Astrocyte of the hippocampus (primary cell): ENCODE data around the gene NUDT14.
A peak's percentile ranks its signal among the peaks of the same experiment; 100 is the strongest.

Experiments
- DNase-seq: peaks from one replicate; pipeline ENCODE4 v3.0.0; 2011; ENCODE audit warnings: low read depth, low spot score

NUDT14 gene

GRCh38 chr14:105180592-105181548 is at the start of gene NUDT14:
NUDT14 (minus strand) TSS chr14:105181312; CDS start chr14:105181209, 103 bp downstream.
- peak; percentile 85 for DNase-seq

DNA sequence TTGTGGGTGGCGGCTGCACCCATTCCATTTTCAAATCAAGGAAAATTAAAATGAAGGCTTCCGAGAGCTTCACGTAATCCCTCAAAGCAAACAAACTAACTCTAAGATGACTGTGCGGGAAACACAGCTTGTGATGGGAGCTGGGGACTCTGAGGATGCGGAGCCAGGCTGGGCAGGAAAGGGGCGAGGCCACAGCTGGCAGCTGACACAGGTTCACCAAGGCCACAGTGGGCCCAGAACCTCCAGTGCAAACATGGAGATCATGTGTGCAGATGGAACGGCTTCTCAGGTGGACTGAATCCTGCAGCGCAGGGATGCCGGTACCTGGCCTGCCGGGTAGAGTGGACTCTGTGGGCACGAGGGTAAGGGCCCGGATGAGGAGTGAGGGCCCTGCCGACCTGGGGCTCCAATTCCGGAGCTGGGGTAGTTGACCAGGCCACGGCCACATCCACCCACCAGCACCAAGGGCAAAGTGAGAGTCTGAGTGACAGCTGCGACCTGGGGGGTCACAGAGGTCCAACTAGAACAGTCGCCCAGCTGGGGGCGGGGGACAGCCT is 48.1 kb upstream of the NUDT14 start:
- no peak for DNase-seq

GRCh38 chr14:105228562-105228961 is 47.5 kb upstream of the NUDT14 start:
- DNase-seq = no peak

GRCh38 chr14:105227346-105227745 is 46.2 kb upstream of the NUDT14 start:
- DNase-seq = no peak

GRCh38 chr14:105226198-105226597 is 45.1 kb upstream of the NUDT14 start:
- DNase-seq = no peak

GRCh38 chr14:105224845-105225570 is 43.9 kb upstream of the NUDT14 start:
- DNase-seq = no peak

DNA sequence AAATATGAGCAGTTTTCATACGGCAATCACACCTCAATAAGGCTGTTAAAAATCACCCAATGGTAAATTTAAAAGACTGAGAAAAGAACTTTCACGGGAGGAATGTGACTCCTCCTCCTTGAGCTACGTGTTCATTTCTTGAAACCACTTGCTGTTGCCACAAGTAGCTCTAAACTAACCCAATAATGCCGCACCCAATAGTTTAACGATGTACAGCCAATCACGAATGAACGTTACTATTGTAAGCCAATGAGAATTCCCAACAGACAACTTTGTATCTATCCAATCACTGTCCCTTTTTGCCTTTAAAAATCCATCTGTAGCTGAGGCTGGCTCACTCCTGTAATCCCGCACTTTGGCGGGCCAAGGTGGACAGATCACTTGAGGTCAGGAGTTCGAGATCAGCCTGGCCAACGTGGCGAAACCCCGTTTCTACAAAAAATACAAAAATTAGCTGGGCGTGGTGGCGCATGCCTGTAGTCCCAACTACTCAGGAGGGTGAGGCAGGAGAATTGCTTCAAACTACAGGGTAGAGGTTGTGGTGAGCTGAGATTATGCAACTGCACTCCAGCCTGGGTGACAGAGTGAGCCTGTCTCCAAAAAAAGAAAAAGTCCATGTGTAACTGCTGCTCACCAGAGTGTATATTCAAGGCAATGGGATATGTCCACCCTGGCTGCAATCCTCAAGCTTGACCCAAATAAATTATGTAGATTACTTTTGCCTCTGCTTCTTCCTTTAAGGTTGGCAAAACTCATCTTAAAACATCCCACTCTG is 42.8 kb upstream of the NUDT14 start:
- no peak for DNase-seq

DNA sequence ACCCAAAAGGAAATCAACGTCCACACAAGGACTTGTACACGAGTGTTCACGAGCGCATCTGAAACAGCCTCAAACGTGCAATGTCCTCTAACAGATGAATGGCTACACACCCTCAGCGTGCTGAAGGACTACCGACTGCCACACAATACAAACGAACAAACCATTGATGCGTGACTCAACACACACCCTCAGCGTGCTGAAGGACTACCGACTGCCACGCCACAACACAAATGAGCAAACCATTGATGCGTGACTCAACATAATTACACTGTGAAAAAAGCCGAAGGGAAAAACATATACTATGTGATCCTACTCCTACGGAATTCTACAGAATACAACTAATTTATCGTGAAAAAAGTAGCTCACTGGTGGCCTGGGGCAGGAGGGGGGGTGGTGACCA is 42.1 kb upstream of the NUDT14 start:
- peak; percentile 86 for DNase-seq

DNA sequence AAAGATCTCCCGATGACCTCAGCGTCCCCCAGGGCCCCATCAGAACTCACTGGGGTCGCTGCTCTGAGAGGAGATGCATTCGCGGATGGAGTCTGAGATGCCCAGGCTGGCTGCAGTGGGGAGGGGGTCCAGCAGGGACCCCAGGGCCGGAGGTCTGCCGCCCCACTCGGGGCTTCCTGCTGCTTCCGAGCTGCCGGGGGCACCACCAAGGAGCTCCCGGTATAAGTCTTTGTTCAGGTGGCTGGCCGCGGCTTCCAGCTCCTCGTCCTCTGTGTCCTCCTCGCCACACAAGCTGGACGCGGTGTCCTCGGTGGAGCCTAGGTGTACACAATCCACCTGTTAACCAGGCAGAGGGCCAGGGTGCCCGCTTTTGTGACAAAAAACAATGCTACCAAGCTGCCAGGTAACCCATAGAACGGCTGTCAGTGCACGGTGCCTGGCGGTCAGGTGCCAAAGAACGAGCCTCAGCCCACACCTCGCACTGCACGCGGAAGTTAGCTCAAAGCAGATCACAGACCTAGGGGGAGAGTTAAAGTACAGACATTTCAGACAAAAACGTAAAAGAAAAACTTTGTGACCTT is 40.6 kb upstream of the NUDT14 start:
- no peak for DNase-seq

DNA sequence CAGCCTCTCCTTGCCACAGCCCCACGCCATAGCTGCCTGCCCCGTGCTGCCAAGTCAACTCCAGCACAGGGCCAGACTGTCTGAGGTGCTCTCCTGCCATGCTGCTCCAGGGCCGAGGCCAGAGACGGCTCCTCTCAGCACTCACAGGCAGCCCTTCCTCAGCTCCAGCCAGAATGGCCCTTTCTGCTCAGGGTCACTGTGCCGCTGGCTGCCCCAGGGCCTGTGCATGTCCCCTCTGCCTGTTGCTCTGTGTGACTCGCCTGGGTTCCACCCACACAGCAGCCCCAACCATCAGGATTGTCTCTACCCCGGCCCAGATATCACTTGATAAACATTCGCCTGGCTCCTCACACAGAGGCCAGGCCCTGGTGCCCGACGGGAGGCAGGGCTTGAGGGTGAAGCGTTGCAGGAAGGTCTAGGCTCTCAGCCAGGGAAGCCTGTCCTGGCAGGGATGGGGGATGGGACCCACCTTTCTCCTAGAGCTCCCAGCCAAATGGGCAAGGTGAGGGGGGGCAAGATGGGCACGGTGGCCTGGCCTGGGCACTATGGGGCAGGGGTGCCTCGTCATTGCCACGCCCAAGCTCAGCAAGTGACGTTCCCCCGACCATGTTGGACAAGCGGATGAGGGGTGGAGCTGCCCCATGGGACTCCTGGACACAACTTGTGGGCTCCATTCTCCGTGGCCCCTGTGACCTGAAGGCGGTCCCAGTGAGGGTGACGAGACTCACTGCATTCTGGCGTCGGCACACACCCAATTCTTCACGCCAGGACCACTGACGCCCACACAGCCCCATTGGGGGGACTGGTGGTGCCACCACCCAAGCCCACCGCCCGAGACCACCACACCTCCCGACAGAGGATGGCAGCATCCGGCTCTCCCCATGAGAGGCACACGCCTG is 39.8 kb upstream of the NUDT14 start:
- DNase-seq = no peak

GRCh38 chr14:105219753-105220152 is 38.6 kb upstream of the NUDT14 start:
- DNase-seq = no peak

DNA sequence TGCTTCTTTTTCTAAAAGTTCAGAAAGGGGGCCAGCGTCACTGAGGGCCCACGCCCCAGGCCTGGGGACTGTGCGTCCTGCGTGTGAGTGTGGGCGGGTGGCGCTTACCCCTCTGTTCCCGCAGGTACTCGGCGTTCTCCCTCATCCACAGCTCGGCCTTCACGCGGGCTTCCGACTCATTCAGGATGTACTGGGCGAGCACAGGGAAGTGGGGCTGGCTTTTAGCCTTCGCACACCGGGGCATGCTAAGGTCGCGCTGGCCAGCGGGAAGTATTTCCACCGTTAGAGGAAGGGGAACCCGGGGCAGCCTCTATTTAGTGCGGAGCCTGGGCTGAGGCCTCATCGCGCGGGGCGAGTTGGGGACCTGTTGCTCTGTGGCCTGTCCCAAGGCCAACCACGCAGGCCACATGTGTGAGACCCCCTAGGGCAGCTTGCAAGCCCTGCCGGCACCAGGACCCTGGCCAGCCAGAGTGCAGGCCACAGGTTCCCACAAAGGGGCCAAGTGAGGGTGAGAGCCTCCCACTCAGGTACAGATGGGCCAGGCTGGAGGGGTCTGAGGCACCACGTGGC is 38.0 kb upstream of the NUDT14 start:
- no peak for DNase-seq

GRCh38 chr14:105218611-105219010 is 37.5 kb upstream of the NUDT14 start:
- no peak for DNase-seq

- DNase-seq = no peak
Observed at GRCh38 chr14:105217774-105218173, 36.7 kb upstream of the NUDT14 start.

DNA sequence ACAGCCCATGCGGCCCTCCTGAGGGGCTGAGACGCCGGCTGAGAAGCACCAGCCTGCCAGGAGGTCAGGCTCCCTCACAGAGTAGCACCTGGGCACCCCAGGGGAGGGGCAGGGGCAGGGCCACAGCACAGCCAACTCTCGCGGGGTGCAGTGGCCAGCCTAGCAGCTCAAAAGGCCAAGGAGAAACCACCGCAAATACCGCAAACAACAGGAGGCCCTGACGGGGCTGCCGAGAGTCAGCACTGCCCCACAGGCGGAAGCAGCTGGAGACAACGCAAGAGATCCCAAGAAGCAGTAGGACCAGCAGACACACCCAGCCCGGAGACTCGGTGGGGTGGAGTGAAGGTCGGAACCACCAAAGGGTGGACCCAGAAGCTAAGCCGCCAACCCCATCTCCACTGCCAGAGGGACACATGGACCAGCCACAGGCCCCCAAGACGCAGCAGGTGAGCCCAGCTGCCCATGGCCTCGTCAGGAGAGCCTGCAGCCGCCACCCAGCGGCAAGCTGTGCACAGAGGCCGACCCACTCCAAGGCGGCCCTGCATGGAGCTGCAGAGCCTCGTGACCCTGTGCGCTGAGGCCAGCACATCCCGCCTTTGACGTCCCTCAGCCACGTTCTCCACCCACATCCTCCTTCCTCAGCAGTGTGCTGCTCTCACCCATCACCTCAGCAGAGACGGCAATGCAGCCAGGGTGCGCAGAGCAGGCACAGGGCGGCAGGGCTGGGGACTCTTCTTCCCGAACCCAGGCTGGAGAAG is 35.6 kb upstream of the NUDT14 start:
- DNase-seq = no peak

DNA sequence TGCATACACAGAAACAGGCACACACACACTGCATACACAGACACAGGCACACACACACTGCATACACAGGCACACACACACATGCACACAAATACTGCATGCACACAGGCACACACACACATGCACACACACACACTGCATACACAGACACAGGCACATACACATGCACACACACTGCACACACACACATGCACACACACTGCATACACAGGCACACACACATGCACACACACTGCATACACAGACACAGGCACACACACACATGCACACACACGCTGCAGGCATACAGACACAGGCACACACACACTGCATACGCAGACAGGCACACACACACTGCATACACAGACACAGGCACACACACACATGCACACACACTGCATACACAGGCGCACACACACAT is 34.5 kb upstream of the NUDT14 start:
- DNase-seq = no peak

DNA sequence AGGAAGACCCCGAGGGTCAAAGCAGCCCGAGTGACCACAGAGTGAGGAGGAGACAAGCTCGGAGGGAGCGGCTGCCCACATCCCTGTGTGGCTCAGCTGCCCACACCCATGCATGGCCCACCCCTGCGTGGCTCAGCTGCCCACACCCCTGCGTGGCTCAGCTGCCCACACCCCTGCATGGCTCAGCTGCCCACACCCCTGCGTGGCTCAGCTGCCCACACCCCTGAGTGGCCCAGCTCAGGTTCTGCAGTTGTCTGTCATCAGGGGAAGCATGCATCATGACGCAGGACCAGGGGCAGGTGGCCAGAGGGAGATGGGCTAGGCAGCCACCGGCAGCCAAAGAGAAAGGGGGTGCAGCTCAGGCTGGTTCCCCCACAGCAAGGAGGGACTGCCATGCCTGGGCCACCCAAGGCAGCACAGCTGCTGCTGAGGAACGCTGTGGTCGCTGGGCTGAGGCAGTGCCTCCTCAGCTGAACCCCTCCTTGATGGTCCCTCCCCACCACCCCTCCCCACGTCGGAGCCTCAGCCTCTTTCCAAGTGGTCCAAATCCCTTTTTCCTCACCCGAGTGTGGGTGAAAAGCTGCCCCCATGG is 33.3 kb upstream of the NUDT14 start:
- no peak for DNase-seq

DNA sequence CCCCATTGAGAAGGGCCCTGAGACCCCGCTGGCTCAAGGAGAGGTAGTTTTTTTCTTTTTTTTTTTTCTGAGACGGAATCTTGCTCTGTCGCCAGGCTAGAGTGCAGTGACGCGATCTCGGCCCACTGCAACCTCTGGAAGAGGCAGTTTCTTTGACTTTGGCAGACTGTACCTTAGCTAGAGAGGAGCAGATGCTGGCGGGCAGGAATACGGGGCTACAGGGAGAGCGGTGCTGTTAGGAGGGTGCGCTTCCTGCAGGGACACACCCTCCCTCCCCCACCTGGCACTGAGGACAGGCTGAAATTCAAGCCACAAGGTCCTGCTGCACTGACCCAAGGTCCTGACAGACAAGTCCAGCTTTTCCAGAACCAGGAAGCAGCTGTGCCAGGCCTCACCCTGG is 32.2 kb upstream of the NUDT14 start:
- DNase-seq = no peak
